NCI-H2227 treated with DMSO at 0.1 percent for 48 hours (cell line): ENCODE measurements around the gene RPRML.
"Not testable (repeated sequence)": the region's sequence is repeated elsewhere in the genome, so short reads cannot be mapped to it uniquely, and the experiment has no call there.

Experiments used
- DNase-seq: peaks from one replicate; lab custom pipeline; 2025; lab: John Stamatoyannopoulos, UW

Gene RPRML

DNA sequence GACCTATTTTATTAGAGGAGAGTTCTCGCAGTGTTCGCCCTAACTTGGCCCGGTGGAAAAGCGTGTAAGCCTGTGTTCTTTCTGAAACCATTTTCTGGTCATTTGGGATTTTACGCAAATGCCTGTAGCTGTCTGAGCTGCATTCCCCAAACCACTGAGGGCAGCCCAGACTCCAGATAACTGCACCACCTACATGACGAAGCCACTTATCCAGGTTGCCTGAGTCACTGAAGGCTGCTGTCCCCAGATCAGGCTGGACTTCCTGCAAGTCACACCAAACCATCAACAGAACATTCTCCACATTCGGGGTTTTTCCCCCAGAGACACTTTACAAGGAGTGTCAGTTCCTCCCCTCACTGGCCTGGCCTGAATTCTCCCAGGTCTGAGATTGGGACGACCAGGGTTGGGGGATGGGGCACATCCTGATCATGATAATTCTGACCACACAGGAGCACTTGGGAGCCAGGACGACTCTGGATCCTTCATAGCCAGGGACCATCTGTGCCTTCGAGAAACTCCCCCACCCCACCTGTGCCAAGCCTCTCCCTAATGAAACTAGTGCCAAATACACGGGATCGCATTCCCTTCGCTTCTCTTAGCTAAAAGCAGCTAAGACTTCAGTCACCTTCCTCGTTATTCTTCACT, 2.3 kb downstream of the RPRML start:
- no peak for DNase-seq

DNA sequence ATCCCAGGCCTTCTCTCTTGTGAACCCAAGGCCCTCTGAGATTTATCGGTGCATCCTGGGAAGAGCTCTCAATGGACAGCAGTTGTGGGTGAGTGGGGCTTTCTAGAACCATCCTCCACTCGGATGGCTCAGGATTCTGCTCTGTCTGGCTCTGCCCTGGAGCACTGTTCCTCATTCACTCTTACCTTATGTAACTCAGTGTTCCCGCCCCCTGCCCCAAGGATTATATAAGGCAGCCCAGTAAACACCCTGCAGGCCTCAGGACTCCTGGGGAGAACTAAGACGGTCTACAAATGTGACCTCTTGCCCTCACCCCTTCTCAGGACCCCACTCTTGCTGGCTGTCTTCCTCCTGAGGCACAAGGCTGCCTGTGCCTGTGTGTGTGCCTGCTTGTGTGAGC, 3.8 kb downstream of the RPRML start:
- DNase-seq, result no peak

DNA sequence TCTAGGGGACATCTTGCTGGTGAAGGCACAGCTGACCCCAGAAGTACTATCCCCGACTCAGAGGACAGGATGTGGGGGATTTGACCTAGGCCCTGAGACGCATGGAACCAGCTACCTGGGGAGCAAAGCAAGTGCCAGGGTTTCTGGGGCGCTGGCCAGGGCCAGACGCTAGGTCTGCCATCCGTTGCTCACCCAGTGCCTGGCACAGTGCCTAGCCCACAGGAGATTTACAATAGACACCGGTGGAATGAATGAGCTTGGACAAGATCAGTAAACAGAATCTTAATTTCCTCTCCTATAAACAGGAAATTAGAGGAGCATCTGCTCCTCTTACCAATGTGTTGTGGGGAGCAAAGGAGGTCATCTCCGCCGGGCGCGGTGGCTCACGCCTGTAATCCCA, 5.0 kb downstream of the RPRML start:
- no peak for DNase-seq

DNA sequence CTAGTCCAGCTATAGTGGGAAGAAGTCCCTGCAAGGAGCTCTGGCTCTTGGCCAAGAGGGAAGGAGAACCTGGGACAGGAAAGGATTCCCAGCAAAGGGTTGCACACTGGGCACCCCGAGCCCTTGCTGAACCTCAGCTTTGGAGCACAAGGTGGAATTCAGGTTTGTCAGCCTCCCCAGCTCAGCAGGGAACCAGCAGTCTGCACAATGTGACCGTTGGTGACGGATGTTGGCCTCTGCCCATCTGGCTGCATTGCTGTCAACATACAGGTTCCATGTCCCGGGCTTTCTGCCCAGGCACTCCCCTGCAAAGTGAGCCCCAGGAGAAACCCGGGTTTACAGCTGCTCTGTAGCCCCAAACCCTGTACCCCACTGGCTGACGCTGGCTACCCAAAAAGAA, 6.7 kb downstream of the RPRML start:
- DNase-seq, result no peak

DNA sequence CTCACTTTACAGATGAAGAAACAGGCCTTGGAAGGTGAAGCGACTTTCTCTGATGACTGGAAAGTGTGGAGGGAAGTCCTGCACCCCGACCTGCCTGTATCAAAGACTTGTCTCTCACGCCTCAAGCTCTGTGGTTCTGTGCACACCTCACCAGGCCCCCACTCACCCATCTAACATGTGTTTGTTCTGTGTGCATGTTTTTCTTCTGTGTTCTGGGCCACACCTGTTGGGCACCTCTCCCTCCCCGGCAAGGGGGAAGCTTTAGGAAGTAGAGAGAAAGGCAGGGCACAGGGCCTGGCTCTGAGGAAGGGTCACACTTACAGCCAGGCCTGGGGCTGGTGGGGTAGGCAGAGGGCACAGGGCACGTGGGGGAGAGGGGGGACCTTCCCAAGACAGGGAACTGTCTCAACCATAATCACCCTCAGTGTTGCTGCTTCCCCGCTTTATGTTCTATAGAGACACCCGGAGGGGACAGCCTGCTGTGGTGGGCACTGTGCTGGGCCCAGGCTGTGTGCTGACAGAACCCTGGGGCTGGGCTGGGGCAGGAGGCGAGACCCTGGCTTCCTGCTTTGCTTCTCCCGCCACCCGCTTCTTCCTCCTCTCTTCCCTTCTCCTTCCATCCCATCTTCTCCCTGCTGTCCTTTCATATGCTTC, 7.3 kb downstream of the RPRML start:
- no peak for DNase-seq

DNA sequence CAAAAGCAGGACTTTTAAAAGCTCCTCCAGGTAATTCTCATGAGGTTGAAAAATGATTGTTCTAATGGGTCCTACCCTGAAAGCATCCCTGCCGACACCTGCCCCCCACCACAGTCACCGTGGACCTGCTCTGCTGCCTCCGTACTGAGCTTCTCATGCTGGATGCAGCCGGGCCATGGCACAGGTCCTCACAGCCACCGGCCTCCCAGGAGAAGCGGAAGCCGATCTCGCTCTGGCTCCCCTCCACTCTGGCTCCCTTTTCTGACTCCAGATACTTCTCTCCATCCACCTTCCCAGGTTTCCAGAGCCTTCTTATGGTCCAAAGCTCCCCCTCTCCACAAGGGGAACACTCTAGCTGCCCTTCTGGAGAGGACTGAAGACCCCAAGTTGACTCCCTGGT, 10.2 kb downstream of the RPRML start:
- DNase-seq, result no peak

DNA sequence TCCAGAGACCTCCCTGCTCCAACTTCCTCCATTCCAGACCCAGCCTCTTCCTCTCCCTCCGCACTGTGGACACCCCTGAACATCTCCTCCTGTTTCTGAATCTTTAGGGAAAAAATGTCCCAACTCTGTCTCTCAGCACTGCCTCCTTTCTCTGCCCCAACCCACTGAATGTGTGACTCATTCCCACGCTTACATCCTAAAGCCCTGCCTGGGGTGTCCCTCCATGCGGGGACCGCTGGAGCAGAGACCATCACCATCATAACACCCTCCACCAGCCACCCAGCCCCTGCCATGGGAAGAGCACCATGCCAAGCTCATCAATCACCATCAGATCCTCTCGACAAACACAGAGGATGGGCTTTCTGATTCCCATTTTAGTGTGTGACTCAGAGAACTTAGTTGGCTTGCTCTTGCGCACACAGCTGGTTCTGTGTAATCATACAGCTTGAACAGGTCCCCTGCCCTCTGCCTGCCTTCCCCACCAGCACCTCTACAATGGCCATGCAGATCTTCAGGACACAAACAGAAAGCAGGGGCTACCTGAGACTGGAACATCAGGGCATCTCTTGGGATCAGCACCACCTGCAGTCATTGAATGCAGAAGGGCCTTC, 10.7 kb downstream of the RPRML start:
- no peak for DNase-seq

DNA sequence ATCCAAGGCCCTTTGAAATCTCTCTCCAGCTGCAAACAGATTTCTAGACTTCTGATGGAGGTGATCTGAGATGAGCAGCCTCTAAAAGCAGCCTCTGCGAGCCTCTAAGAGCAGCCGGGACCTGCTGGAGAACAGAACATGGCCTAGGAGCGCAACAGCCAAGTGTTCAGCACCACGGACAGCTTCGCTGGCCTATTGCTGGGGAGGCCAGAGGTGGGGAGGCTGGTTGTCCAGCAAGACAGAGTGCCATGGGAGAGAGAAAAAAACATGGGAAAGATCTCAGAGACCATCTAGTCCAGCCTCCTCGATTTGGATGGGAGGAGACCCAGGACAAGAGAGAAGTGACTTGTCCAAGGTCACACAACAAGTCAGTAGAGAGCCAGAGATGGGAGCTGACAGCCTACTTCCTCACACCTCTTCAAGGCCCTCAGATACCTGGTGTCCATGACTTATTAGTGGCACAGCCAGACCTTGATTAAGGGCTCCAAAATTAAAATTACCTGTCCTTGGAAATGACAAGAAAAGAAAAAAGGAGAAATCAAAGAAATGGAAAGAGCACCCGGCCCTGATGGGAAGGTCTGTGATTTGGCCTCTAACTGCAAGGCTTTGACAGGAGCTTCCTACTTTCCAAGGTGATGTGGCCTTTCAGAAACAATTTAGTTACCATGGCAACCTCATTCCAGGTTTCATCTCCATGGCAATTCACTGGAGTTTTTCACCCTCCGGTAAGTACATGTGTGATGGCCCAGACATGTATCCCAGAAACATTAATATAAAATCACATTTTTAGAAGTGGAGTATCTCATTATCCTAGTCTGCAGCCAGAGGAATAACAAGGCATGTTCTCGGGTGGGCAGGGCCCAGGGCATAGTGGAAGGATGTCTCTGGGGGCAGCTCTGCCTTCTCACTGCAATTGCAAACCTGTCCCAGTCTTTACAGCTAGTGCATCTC, 14.5 kb downstream of the RPRML start:
- DNase-seq, result peak; percentile 26

DNA sequence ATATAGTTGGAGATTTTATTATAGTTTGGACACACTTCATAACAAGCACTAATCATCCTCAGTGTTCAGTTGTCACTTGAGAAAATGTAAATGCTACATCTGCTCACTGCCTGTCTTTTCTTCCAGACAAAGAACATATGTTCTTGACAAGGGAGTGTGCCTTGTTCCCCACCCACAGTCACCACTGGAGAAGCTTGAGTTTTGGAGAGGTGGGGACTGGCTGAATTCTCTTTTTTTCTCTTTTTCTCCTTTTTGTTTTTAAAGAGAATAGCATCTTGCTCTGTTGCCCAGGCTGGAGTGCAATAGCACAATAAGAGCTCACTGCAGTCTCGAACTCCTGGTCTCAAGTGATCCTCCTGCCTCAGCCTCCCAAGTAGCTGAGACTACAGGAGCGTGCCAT, 15.5 kb downstream of the RPRML start:
- no peak for DNase-seq

DNA sequence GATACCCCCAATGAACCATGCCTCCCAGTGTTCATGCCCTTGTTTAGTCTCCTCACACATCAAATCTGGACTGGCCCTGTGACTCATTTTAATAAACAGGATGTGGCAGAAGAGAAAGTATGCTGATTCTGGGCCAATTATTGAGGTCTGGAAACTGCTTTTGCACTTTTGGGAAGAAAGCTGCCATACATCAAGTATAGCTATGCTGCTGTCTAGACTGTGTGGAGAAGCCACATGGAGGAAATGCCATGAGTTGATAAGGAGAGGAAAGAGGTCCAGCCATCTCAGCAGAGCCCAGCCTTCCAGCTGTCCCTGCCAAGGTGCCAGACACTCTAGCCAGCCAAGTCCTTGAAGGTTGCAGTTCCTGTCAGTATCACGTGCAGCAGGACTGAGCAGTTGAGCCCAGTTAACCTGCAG, 16.7 kb downstream of the RPRML start:
- no peak for DNase-seq

DNA sequence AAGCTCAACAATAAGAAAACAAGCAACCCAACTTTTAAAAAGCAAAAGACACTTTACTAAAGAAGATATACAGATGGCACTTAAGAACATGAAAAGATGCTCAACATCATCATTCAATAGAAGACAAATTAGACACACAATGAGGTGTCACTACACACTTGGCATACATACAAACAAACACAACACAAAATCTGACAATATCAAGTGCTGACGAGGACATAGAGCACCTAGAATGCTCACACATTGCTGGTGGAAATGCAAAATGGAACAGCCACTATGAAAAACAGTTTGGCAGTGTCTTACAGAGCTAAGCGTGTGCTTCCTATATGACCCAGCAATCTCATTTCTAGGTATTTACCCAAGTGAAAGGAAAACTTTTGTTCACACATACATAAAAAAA, 18.9 kb downstream of the RPRML start:
- no peak for DNase-seq

DNA sequence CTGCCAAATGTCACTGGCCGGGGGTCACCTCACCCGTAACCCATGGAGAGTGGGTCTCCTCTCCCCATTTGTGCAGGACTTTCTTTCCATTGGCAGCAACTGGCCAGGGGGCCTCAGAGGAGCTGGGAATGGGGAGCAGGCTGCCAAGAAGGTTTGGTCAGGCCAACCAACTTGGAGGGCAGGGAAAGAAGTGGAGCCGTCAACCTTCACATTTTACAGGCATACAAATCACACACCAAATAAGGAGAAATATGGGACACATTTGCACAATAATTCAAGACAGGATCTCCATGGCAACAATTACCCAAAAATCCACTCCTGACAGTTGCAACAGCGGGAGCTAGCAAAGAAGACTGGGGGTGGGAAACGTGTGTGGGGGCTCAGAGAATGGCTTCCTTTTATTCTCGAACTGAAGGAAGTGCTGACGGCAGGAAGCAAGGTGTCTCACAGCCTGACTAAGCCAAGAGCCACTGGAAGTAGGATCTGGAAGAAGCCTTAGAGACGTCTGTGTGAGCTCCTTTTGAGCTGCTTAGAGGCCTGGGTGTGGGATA, 20.9 kb downstream of the RPRML start:
- no peak for DNase-seq

DNA sequence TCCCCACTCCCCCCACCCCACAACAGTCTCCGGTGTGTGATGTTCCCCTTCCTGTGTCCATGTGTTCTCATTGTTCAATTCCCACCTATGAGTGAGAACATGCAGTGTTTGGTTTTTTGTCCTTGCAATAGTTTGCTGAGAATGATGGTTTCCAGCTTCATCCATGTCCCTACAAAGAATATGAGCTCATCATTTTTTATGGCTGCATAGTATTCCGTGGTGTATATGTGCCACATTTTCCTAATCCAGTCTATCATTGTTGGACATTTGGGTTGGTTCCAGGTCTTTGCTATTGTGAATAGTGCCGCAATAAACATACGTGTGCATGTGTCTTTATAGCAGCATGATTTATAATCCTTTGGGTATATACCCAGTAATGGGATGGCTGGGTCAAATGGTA, 25.9 kb downstream of the RPRML start:
- not testable (repeated sequence) for DNase-seq

DNA sequence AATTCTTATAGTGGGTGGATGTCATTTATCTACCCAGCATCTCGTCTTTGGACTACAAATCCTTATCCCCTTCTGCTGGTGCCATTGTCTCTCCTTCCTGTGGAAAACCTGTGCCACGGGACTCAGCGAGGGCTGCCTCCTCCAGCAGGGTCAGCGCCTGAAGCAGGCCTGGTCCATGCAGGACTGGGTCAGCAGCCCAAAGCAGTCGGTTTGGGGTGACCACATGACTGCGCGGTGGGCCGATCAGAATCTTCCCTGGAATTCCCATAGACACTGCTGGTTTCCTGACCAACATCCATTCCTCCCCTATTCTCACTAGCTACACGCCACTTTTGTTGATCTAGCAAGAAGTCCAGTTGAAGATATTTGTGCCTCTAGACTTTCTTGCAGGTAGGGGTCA, 26.9 kb downstream of the RPRML start:
- no peak for DNase-seq

DNA sequence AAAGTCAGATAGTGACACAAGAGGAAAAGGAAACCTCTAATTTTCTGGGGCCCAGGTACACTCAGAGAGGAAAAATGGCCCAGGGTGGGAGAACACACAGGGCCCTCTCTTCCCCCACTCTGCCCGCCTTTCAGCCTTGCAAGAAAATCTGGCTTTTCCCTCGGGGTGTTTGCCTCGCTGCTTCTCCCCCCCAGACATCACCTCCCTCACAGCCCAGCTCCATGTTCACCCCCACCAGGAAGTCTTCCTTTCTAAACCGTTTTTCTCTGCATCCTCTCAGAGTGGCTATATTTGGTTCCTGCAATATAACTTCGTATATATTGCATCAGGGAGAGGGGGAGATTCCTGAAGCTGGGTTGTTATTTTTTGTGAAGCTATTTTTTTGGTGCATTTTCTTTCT, 27.3 kb downstream of the RPRML start:
- no peak for DNase-seq

DNA sequence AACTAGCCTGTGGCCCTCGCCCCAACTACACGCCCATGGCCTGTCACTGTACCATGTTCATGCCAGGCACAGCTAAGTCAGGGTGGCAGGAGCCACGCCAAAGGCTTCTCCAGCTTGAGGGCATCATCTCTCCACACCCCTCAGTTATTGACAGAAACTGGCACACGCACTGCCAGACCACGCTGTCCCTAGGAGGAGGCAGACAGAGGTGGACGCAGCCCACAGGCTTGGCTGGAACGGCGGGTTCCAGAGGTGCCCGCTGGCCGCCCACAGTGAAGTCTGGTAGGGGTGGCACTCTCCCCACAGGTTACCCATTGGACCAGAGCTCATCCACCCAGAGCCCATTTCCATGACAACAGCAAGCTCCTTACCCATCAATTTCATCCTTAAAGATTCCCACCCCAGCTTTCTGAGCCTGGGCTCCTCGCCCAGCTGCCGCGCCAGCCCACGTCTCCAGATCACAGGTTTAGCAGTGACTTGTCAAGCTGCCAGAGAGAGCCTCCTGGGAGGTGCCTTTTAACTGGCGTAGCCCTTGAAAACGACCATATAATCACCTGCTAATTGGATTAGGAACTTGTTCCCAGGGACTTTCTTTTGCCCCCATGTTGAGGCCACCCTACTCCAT, 27.9 kb downstream of the RPRML start:
- DNase-seq, result peak; percentile 61

DNA sequence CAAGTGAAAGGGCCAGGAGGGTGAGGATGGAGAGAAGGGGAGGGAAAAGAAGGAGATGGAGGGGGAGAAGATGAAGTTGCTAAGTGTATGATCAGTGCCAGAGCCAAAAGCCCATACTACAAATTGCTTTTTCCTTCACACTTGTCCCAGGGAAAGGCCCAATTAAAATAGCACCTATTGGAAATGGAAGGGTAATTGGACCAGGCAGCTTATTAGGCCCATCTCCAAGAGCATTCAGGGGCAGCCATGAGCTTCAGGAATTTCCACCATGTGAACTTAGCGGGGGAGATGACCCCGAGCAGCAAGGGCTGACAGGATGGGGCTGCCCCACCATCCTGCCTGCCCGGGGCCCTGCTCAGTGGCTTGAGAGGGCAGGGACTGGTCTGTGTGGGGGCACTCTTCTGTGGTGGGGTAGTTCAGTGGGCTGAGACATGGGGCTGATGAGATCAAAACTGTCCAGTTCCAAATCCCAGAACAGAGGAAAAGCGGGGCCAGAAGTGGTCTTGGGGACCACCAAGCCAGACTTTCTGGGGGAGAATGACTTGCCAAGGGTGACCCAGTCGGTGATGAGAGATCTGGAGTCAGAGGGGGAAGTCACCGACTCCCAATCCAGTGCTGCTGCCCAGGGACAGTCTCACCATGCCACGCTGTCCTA, 28.6 kb downstream of the RPRML start:
- DNase-seq, result no peak

DNA sequence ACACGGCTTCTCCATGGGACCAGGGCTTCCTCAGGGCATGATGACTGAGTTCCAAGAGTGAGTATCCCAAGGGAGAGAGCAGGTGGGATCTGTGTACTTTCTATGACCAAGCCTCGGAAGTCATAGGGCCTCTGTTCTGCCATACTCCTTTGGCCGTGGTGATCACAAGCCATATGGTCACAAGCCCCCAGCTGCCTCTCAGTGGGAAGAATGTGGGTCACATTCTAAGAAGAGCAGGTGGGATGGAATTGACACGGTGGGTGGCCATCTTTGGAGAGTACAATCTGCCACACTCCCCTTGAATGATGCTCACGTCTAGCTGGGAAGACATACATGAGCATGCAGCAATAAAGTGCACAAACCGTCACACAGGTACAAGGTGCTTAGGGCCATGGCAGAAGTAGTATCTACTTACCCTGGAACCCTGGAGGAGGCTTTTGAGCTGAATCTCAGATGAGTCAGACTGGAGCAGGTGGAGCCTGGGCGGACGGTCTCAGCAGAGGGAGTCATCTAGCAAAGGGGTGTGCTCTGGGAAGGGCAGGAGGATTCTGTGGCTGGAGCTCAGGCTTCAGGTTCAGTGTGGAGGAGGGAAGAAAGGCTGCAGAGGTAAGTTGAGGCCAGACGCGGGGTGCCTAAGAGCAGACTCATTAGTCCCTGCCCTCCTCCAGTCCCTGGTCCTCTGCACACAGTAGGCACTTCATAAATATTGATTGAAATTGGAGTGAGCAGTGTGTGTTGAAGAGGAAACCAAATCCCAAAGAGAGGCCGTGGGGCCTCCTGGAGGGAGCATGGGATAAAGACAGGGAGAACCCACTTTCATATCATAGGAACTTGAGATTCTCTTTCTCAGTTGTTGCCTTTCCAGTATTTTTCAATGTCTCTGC, 29.5 kb downstream of the RPRML start:
- no peak for DNase-seq

DNA sequence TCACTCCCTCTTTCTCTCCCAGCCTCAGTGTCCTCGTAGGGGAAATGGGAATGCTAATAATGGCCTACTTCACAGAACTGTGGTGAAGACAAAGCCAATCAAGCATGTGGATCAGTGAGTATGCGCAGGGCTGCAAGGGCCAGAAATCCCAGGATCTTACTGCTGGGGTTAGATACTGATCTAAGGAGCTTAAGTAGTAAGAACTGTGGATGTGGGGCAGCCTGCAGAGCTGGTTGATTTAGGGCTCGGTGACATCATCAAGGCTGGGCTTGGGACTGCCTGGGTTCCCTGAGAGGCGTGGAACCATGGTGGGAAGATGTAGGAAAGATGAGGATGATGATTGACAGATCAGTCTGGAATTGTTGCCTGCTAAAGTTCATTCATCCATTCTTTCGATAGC, 30.5 kb downstream of the RPRML start:
- no peak for DNase-seq

DNA sequence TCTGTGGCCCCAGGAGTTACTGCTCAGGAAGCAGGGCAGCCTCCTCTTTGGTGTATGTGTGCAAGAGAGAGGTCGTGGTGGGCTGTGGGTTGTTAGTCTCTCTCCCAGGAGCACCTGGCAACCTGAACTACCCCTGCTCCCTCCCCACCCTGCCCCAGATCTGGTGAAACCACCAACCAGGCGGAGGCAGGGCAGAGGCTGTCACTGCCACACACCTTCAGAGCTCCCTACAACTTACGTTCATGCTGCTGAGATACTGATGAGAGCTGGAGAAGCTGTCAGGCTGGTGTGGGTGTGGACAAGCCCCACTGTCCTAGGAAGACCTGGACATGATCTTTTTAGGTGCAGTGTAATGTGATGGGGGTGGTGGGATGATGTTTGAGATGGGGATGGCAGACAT, 31.8 kb downstream of the RPRML start:
- DNase-seq, result no peak
